NCI-H128 (cell line): ENCODE measurements around the gene GRIA3.
"Not testable (repeated sequence)": the region's sequence is repeated elsewhere in the genome, so short reads cannot be mapped to it uniquely, and the experiment has no call there.

Source experiments
- DNase-seq: peaks from one replicate; lab custom pipeline; 2025; ENCODE audit not compliant: unreplicated experiment; lab: John Stamatoyannopoulos, UW

The GRIA3 gene

GRCh38 chrX:123518791-123519190 is 334.7 kb downstream of the GRIA3 start:
- DNase-seq = no peak

GRCh38 chrX:123525123-123525725 is 341.1 kb downstream of the GRIA3 start:
- DNase-seq = no peak

- not testable (repeated sequence) for DNase-seq
Observed at GRCh38 chrX:123530726-123531125, 346.6 kb downstream of the GRIA3 start.
